Measurements from ENCODE around the gene SAP30BP. TPM values are rescaled to one million over a fixed set of nuclear protein-coding genes. Genes with fewer than 3 reads are reported as not detected.

Gene SAP30BP
- total and polyA plus RNA-seq, 2 of the 8 experiments (the other 6 are each of a cell fraction or from before 2014, with no cell fraction given) = 63.3 to 79.9 TPM

GRCh38 chr17:75725504-75725903 is 58.4 kb downstream of the SAP30BP start:
- H2BK15ac ChIP-seq (ENCODE audit: low read length) = no peak overlapping the region
- no peak overlapping the region for H3K4me2 ChIP-seq (ENCODE audit: insufficient read depth in 1 of 2, low read depth in 2 of 2, low read length in 2 of 2)
- no peak overlapping the region for H3K56ac ChIP-seq (replicated peaks; ENCODE audit: insufficient read length, low read depth, low read length)
- 93% methylated on average over 7 of the region's 7 CpGs; no CpG with 5 or more reads in 1 of the 2 experiments for WGBS, 2 experiments (ENCODE audit: extremely low coverage in 1 of 2, insufficient coverage in 1 of 2, insufficient read length in 1 of 2, insufficient replicate concordance in 2 of 2, low coverage in 1 of 2, low lambda C conversion rate in 2 of 2, missing lambda C conversion rate in 1 of 2)
- no peak overlapping the region for H2AK5ac ChIP-seq (ENCODE audit: low read depth, low read length)
- H2BK12ac ChIP-seq (ENCODE audit: low read depth, low read length) = no peak overlapping the region
- H2BK120ac ChIP-seq (replicated peaks; ENCODE audit: low read depth, low read length) = no peak overlapping the region
- no peak overlapping the region for H2AFZ ChIP-seq (ENCODE audit: low read length)
- ChIA-PET POLR2A (ENCODE audit: partially characterized antibody) (interaction anchor here (1.3 to 1.9 kb wide), 4 partner anchors 21 to 51 kb away, joined by 3 to 4 read pairs (median 4); no protein-coding TSS in a partner anchor), CTCF (ENCODE audit: partially characterized antibody) (interaction anchor here (1.0 to 5.6 kb wide), 5 partner anchors 13 to 100 kb away, joined by 3 to 64 read pairs (median 7); partner anchors contain the start of gene SMIM5)
- H3K4me3 ChIP-seq (ENCODE audit: extremely low read depth in 1 of 4, insufficient read depth in 2 of 4, low read depth in 3 of 4, low read length in 4 of 4) = no peak overlapping the region
- peaks cover 0 to 5% of the 10 kb centered on the region in 2 experiments for H4K20me1 ChIP-seq (replicated peaks in 1 of 2; ENCODE audit: control insufficient read depth in 1 of 2, insufficient read depth in 2 of 2, low read length in 2 of 2)
- no peak overlapping the region for H4K91ac ChIP-seq (replicated peaks; ENCODE audit: insufficient read length, low read length)
- H3K79me1 ChIP-seq (ENCODE audit: low read depth, low read length) = no peaks in the 10 kb centered on the region
- TF ChIP-seq CBX8 (IDR thresholded peaks at IDR 0.05; ENCODE audit: borderline replicate concordance, low read depth, low read length) = no peak
- TF ChIP-seq TAF7 (optimal IDR thresholded peaks at IDR 0.05; ENCODE audit: borderline replicate concordance, low read depth, low read length) = no peak
- TF ChIP-seq SP2 (IDR thresholded peaks at IDR 0.05; ENCODE audit: low read length) = no peak
- TF ChIP-seq BACH1 (IDR thresholded peaks at IDR 0.05; ENCODE audit: low read length) = no peak
- TF ChIP-seq SUZ12 (IDR thresholded peaks at IDR 0.05; ENCODE audit: low read length) = no peak
- TF ChIP-seq JUN (IDR thresholded peaks at IDR 0.05; ENCODE audit: low read depth, low read length) = no peak
- TF ChIP-seq NRF1 (IDR thresholded peaks at IDR 0.05; ENCODE audit: low read depth, low read length) = no peak
- TF ChIP-seq RFX5 (IDR thresholded peaks at IDR 0.05; ENCODE audit: borderline replicate concordance, low read depth, low read length) = no peak
- TF ChIP-seq CHD2 (IDR thresholded peaks at IDR 0.05; ENCODE audit: low read length) = no peak
- no peak overlapping the region for H3K14ac ChIP-seq (ENCODE audit: insufficient read length)
- H3K23ac ChIP-seq (ENCODE audit: insufficient read length) = no peak overlapping the region
- no peaks in the 10 kb centered on the region for H3K79me2 ChIP-seq (ENCODE audit: control insufficient read depth in 1 of 2, insufficient read depth in 2 of 2, low read length in 2 of 2)
- H3K27ac ChIP-seq (ENCODE audit: low read depth, low read length) = no peak overlapping the region
- no peaks in the 10 kb centered on the region for H3K36me3 ChIP-seq (ENCODE audit: control insufficient read depth in 2 of 4, insufficient read depth in 4 of 4, low read length in 3 of 4)
- no peak overlapping the region for H2BK5ac ChIP-seq (ENCODE audit: low read depth, low read length)
- no peak overlapping the region for H4K5ac ChIP-seq (ENCODE audit: insufficient read length, low read depth, low read length)
- FAIRE-seq (no peak), DNase-seq (ENCODE audit: low read depth in 1 of 2, low spot score in 2 of 2) (no peak)
- no peaks in the 10 kb centered on the region for H3K9me3 ChIP-seq (ENCODE audit: insufficient read depth in 2 of 2, low read depth in 1 of 2, low read length in 1 of 2)
- H3K18ac ChIP-seq (ENCODE audit: extremely low read depth, low read length) = no peak overlapping the region
- peaks cover 3 to 11% (median 4%) of the 10 kb centered on the region in 4 experiments; a peak in 6 of 7 replicates for H3K27me3 ChIP-seq (replicated peaks in 1 of 4; ENCODE audit: control insufficient read depth in 3 of 4, extremely low read depth in 1 of 4, insufficient read depth in 3 of 4, low read length in 3 of 4)
- H3K9ac ChIP-seq (replicated peaks in 1 of 4; ENCODE audit: extremely low read depth in 1 of 4, low read depth in 3 of 4, low read length in 3 of 4) = no peak overlapping the region
- no peak overlapping the region for H4K8ac ChIP-seq (ENCODE audit: extremely low read depth, insufficient read depth, low read length)
- H3K4me1 ChIP-seq (replicated peaks in 1 of 4; ENCODE audit: control insufficient read depth in 3 of 4, insufficient read depth in 4 of 4, low read length in 3 of 4) = peaks cover 0 to 8% (median 3%) of the 10 kb centered on the region in 4 experiments; a peak in 4 of 7 replicates
- peaks cover 10% of the 10 kb centered on the region; the same call in 1 of the 2 replicates for H3K23me2 ChIP-seq (ENCODE audit: low read depth, low read length)
- no peak overlapping the region for H3K4ac ChIP-seq (replicated peaks; ENCODE audit: insufficient read length, low read depth, low read length)
- H2BK20ac ChIP-seq (ENCODE audit: low read length) = no peak overlapping the region

Measured in H1 (cell line).